HCT116 (cell line): ENCODE measurements around the gene BRI3BP. TPM values are rescaled to one million over a fixed set of nuclear protein-coding genes. Genes with fewer than 3 reads are reported as not detected.

ENCODE experiments used
- ATAC-seq: fragments of 200-7000 bp; cut with Tn5 transposase; 2 replicates; pipeline ENCODE4 v1.9.1; 2020; ENCODE audit warnings: mild to moderate bottlenecking, moderate library complexity
- BruUV-seq: library from RNA; stranded (reverse); fragments of 400-500 nt; replicated peaks from 2 replicates; lab custom pipeline; 2021; lab: Mats Ljungman, UMichigan
- CTCF ChIA-PET: fragments of 300-600 bp; sonication (Branson Sonifier 250); formaldehyde crosslinking; loops from one replicate; lab custom pipeline; 2021; ENCODE audit warnings: antibody characterized with exemption; lab: Charles Lee
- POLR2A ChIA-PET: fragments of 300-600, 350-600 bp; sonication (Branson Sonifier 250); formaldehyde crosslinking; loops from one replicate; lab custom pipeline; 2021; ENCODE audit warnings: antibody characterized with exemption; lab: Charles Lee
- RAD21 ChIA-PET, 2 experiments: fragments of 300-600 bp; sonication (Branson Sonifier 250); formaldehyde crosslinking; loops; one replicate each; lab custom pipeline; 2023; ENCODE audit warnings: low total read pairs in 2 of 2; ENCODE audit not compliant: uncharacterized antibody in 2 of 2, unreplicated experiment in 2 of 2, low non-redundant PET in 1 of 2; lab: Charles Lee
- DNase-seq: peaks from one replicate; pipeline ENCODE4 v3.0.0-alpha.2; 2010; ENCODE audit warnings: low read depth, low spot score
- H2AFZ ChIP-seq: fragments of 200-600 bp; shearing (Covaris generic), sonication (generic); 2 replicates; pipeline ENCODE4 v1.6.1; 2017; ENCODE audit warnings: low read depth, mixed run types, mixed read lengths, antibody characterized with exemption, low read length; ENCODE audit not compliant: poor library complexity, severe bottlenecking
- H3K27ac ChIP-seq: 2 replicates; pipeline ENCODE4 v1.5.1; 2012; ENCODE audit warnings: low read depth, low read length
- H3K27me3 ChIP-seq: fragments of 200-600 bp; sonication (generic); 2 replicates; pipeline ENCODE4 v1.6.1; 2016; ENCODE audit warnings: mixed run types, low read length, mixed read lengths; ENCODE audit not compliant: insufficient read depth
- H3K36me3 ChIP-seq, 2 experiments: fragments of 200-500 bp in 1 of 2; fragments of 200-600 bp in 1 of 2; sonication (Bioruptor generic) in 1 of 2; sonication (generic) in 1 of 2; 2 replicates each; pipeline versions ENCODE4 v1.5.1 to v1.6.1; 2014 to 2016; ENCODE audit warnings: low read length in 2 of 2, inconsistent platforms in 1 of 2, mixed read lengths in 1 of 2, mixed run types in 1 of 2; ENCODE audit not compliant: insufficient read depth in 2 of 2, control insufficient read depth in 1 of 2
- H3K4me1 ChIP-seq, 2 experiments: fragments of 200-600 bp in 1 of 2; sonication (generic) in 1 of 2; 2 replicates each; pipeline versions ENCODE4 v1.5.1 to v1.6.1; 2012 to 2017; ENCODE audit warnings: low read length in 2 of 2, inconsistent platforms in 1 of 2, mild to moderate bottlenecking in 1 of 2, mixed read lengths in 1 of 2, mixed run types in 1 of 2, moderate library complexity in 1 of 2; ENCODE audit not compliant: insufficient read depth in 2 of 2, control insufficient read depth in 1 of 2
- H3K4me2 ChIP-seq: fragments of 200-600 bp; sonication (generic); 2 replicates; pipeline ENCODE4 v1.6.1; 2017; ENCODE audit warnings: mixed run types, low read length, mixed read lengths
- H3K4me3 ChIP-seq, 2 experiments: fragments of 200-600 bp in 1 of 2; sonication (generic) in 1 of 2; replicated peaks in 1 of 2; 2 replicates each; pipeline ENCODE4 v1.5.1; 2011 to 2016; ENCODE audit warnings: low read length in 2 of 2, control low read depth in 1 of 2, low read depth in 1 of 2, mild to moderate bottlenecking in 1 of 2, mixed read lengths in 1 of 2, mixed run types in 1 of 2
- H3K79me2 ChIP-seq: fragments of 200-600 bp; sonication (generic); 2 replicates; pipeline ENCODE4 v1.6.1; 2017; ENCODE audit warnings: mild to moderate bottlenecking, mixed run types, low read length, moderate library complexity, mixed read lengths; ENCODE audit not compliant: insufficient read depth
- H3K9ac ChIP-seq: fragments of 200-600 bp; sonication (generic); 2 replicates; pipeline ENCODE4 v1.6.1; 2016; ENCODE audit warnings: low read length, mixed read lengths
- H3K9me2 ChIP-seq: fragments of 200-600 bp; sonication (generic), shearing (Covaris generic); 2 replicates; pipeline ENCODE4 v1.6.1; 2017; ENCODE audit warnings: mixed run types, mild to moderate bottlenecking, moderate library complexity; ENCODE audit not compliant: insufficient read depth
- H3K9me3 ChIP-seq, 2 experiments: fragments of 200-500 bp in 1 of 2; fragments of 200-600 bp in 1 of 2; sonication (Bioruptor generic) in 1 of 2; sonication (generic) in 1 of 2; 2 replicates each; pipeline ENCODE4 v1.6.1; 2014 to 2017; ENCODE audit warnings: low read length in 2 of 2, mixed read lengths in 2 of 2, inconsistent platforms in 1 of 2, low read depth in 1 of 2, mild to moderate bottlenecking in 1 of 2, mixed run types in 1 of 2, moderate library complexity in 1 of 2; ENCODE audit not compliant: control insufficient read depth in 1 of 2, insufficient read depth in 1 of 2
- H4K20me1 ChIP-seq: fragments of 200-600 bp; sonication (generic), shearing (Covaris generic); 2 replicates; pipeline ENCODE4 v1.6.1; 2017; ENCODE audit warnings: mixed run types, mild to moderate bottlenecking, moderate library complexity; ENCODE audit not compliant: insufficient read depth
- ATF3 ChIP-seq: IDR thresholded peaks from 2 replicates; pipeline ENCODE4 v1.6.1; 2012
- CEBPB ChIP-seq: IDR thresholded peaks from 2 replicates; pipeline ENCODE4 v1.6.1; 2012; ENCODE audit warnings: low read depth
- CTCF ChIP-seq, 3 experiments: fragments of 200-600 bp in 1 of 3; sonication (generic) in 1 of 3; IDR thresholded peaks in 2 of 3; conservative IDR thresholded peaks in 1 of 3; 2 replicates each; pipeline ENCODE4 v1.5.1; 2012 to 2017; ENCODE audit warnings: low read depth in 2 of 3, low read length in 2 of 3, antibody characterized with exemption in 1 of 3, borderline replicate concordance in 1 of 3, control low read depth in 1 of 3, mild to moderate bottlenecking in 1 of 3, mixed read lengths in 1 of 3, mixed run types in 1 of 3, moderate library complexity in 1 of 3; ENCODE audit not compliant: insufficient read depth in 1 of 3
- EGR1 ChIP-seq: IDR thresholded peaks from 2 replicates; pipeline ENCODE4 v1.6.1; 2012; ENCODE audit warnings: low read depth
- ELF1 ChIP-seq: IDR thresholded peaks from 2 replicates; pipeline ENCODE4 v1.6.1; 2012; ENCODE audit warnings: low read depth, borderline replicate concordance
- EZH2 ChIP-seq: fragments of 200-600 bp; sonication (generic); IDR thresholded peaks from 2 replicates; pipeline ENCODE4 v1.6.1; 2017; ENCODE audit warnings: antibody characterized with exemption, mixed run types
- EZH2phosphoT487 ChIP-seq: fragments of 200-600 bp; IDR thresholded peaks from 2 replicates; pipeline ENCODE4 v1.6.1; 2018; ENCODE audit warnings: antibody characterized with exemption, borderline replicate concordance
- FOSL1 ChIP-seq: IDR thresholded peaks from 2 replicates; pipeline ENCODE4 v1.6.1; 2012; ENCODE audit warnings: low read depth
- JUND ChIP-seq: IDR thresholded peaks from 2 replicates; pipeline ENCODE4 v1.6.1; 2012
- MAX ChIP-seq: IDR thresholded peaks from 2 replicates; pipeline ENCODE4 v1.6.1; 2012
- POLR2AphosphoS5 ChIP-seq: IDR thresholded peaks from 2 replicates; pipeline ENCODE4 v1.6.1; 2011; ENCODE audit warnings: mild to moderate bottlenecking, low read depth, low read length, moderate library complexity
- RAD21 ChIP-seq: IDR thresholded peaks from 2 replicates; pipeline ENCODE4 v1.6.1; 2012; ENCODE audit warnings: low read depth, mild to moderate bottlenecking
- REST ChIP-seq: IDR thresholded peaks from 2 replicates; pipeline ENCODE4 v1.6.1; 2012; ENCODE audit warnings: low read depth
- SIN3A ChIP-seq: IDR thresholded peaks from 2 replicates; pipeline ENCODE4 v1.6.1; 2012; ENCODE audit warnings: low read depth
- SP1 ChIP-seq: IDR thresholded peaks from 2 replicates; pipeline ENCODE4 v1.6.1; 2012; ENCODE audit warnings: low read depth
- TCF7L2 ChIP-seq: IDR thresholded peaks from 2 replicates; pipeline ENCODE4 v1.7.0; 2011; ENCODE audit warnings: borderline replicate concordance, inconsistent platforms; ENCODE audit not compliant: insufficient read depth, insufficient read length; ENCODE audit errors: extremely low read depth
- ZBTB33 ChIP-seq: IDR thresholded peaks from 2 replicates; pipeline ENCODE4 v1.6.1; 2011; ENCODE audit warnings: mild to moderate bottlenecking, low read length, moderate library complexity; ENCODE audit not compliant: insufficient replicate concordance; ENCODE audit errors: extremely low read depth
- ZFX ChIP-seq: fragments of 450-650 bp; IDR thresholded peaks from 2 replicates; pipeline ENCODE4 v1.6.1; 2017
- ZNF274 ChIP-seq: fragments of 200-500 bp; sonication (Bioruptor generic); IDR thresholded peaks from 2 replicates; pipeline ENCODE4 v1.6.1; 2014; ENCODE audit warnings: mild to moderate bottlenecking, low read depth, low read length, inconsistent platforms
- intact Hi-C: fragments of 100-400 bp; cut with micrococcal nuclease; formaldehyde crosslinking; loops from 2 replicates; pipeline ENCODE4 v1.10.0; 2022
- total RNA-seq: library from RNA; stranded (reverse); gene quantifications from one replicate; pipeline ENCODE4 v1.2.1, GENCODE V29; 2021; ENCODE audit not compliant: unreplicated experiment

The BRI3BP gene
- total RNA-seq, 1 experiment from 2014 or later, result 40.1 TPM

GRCh38 chr12:125064492-125064891 lies 71.0 kb downstream of the BRI3BP start:
- no peaks in the 10 kb centered on the region for H4K20me1 ChIP-seq
- TF ChIP-seq REST (no peak), EZH2 (no peak), ZNF274 (no peak), EGR1 (no peak), SP1 (no peak), RAD21 (no peak), SIN3A (no peak), JUND (no peak), FOSL1 (no peak), MAX (no peak), EZH2phosphoT487 (no peak), POLR2AphosphoS5 (no peak), ATF3 (no peak), CEBPB (no peak), ZFX (no peak), ZBTB33 (no peak), TCF7L2 (no peak), CTCF (IDR thresholded peaks at IDR 0.05 in 2 of 3, conservative IDR thresholded peaks at IDR 0.05 in 1 of 3; ENCODE audit: borderline replicate concordance in 1 of 3, insufficient read depth in 1 of 3, low read depth in 2 of 3, low read length in 2 of 3) (no peak), ELF1 (no peak)
- no peak overlapping the region for H3K27ac ChIP-seq
- peaks cover 5% of the 10 kb centered on the region; the same call in 1 of the 2 replicates for H3K79me2 ChIP-seq
- peak overlapping the region; percentile 67 to 74 for H3K4me3 ChIP-seq
- H3K4me2 ChIP-seq, result peak overlapping the region; percentile 98
- DNase-seq (no peak), ATAC-seq (no peak)
- intact Hi-C loops, result no loop called here
- H3K9ac ChIP-seq, result peak overlapping the region; percentile 68
- RAD21 ChIA-PET, result interaction anchor here in 1 of 2 experiments (0.6 kb wide), 1 partner anchor 51 kb away, joined by 3 read pairs; no protein-coding TSS in a partner anchor
- H3K9me3 ChIP-seq, result no peaks in the 10 kb centered on the region
- H2AFZ ChIP-seq, result peak overlapping the region; percentile 96
- H3K4me1 ChIP-seq, result peaks cover 0 to 12% of the 10 kb centered on the region in 2 experiments; a peak in 3 of 4 replicates
- no peaks in the 10 kb centered on the region for H3K27me3 ChIP-seq
- no peaks in the 10 kb centered on the region for H3K9me2 ChIP-seq
- BruUV-seq, result no TSS peak
- POLR2A ChIA-PET, result no interaction called here
- no peaks in the 10 kb centered on the region for H3K36me3 ChIP-seq
- CTCF ChIA-PET, result no interaction called here
